ENCODE data around the gene CACNB4.
A peak's percentile ranks its signal among the peaks of the same experiment; 100 is the strongest.

The CACNB4 gene

GRCh38 chr2:152089238-152089637, 9.6 kb downstream of the CACNB4 start:
- FAIRE-seq, result no peak
- DNase-seq (ENCODE audit: low spot score), result no peak

GRCh38 chr2:152088006-152088405, 10.8 kb downstream of the CACNB4 start:
- no peak for DNase-seq (ENCODE audit: low spot score)
- no peak for FAIRE-seq

- no peak for FAIRE-seq
These were observed 12.6 kb downstream of the CACNB4 start for GRCh38 chr2:152086231-152086630.

DNA sequence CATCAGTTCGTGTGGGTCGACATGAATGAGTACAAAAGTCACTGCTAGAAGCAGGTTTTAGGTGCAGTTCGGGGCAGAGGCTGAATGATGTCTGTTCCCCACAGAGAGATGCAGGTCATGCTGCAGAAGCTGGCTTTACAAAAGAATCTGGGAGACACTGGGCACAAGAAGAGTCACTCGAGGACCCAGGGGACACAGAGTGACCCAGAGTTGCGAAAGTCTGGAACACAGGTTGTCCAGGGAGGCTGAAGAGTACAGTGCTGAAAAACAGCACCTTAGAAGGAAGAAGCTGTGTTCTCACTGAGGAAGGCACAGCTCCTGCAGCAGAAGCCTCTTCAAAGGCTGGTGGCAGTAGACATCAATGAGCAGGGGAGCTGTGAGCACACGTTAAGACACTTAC, 14.8 kb downstream of the CACNB4 start:
- no peak for FAIRE-seq
- no peak for DNase-seq (ENCODE audit: low spot score)

More at GRCh38 chr2:152086231-152086630, 12.6 kb downstream of the CACNB4 start:
- no peak for DNase-seq (ENCODE audit: low spot score)

- FAIRE-seq (no peak), DNase-seq (ENCODE audit: low spot score) (no peak)
These were observed 15.5 kb downstream of the CACNB4 start for GRCh38 chr2:152083202-152083875.

DNA sequence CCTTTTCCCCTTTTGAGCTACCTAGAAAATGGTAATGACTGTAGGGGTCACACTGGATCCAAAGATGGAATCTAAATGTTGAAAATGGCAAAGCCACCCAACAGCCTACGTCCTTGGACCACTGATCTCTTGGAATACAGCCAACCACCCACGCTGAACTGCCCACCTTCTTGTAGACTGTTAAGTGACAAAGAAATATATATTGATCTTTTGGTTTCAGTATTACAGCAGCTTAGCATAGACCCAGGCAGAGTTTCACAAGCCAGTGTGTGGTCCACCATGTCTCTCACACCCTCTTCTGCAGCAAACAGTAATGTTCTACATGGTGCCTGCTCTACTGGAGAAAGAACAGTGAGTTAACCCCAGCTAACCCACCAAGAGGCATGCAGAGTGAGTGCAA, 20.2 kb downstream of the CACNB4 start:
- no peak for DNase-seq (ENCODE audit: low spot score)
- FAIRE-seq, result no peak

GRCh38 chr2:152078023-152078422, 20.8 kb downstream of the CACNB4 start:
- no peak for DNase-seq (ENCODE audit: low spot score)
- no peak for FAIRE-seq

DNA sequence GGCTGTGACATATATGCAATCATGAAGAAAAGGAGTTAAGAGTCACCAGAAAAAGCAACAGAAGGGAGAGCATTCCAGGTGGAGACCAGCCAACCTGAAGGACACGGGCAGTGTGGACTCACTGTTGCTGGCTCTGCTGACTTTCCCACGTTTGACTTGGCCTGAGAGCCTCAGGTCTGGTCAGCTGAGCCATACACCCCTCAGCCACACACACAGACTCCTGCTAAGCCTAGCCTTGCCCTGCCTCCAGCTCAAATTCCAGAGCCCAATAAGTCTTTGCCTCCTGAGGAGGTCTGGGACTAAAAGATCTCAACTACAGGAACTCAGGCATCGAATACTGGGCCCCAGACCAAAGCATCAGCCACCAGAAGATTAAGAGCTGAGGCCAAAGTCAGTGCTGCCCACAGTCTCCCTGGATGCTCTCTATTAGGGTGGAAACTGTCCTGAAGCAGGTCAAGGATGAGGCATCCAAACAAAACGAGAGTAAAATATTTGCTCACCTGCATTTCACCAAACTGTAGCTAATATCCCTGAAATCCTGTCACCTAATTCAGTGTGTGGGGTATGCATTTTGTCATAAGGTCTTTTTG, 23.3 kb downstream of the CACNB4 start:
- FAIRE-seq, result no peak

DNA sequence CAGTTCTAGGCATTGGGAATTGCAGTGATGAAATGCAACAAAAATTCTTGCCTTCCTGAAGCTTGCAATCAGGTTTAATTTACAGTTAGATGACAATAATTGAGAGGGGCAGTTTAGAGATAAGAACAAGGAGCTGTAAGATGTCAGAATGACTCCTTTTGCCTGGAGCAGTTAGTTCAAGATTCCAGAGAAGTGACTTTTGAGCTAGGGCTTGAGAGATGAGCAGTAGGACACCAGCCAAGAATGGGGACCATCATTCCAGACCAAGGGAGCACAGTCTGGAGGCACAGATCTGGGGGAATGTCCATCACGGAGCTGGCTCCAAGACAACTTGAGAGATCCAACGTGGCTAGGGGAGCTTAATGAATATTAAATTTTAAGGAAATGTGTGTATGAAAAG, 26.8 kb downstream of the CACNB4 start:
- no peak for DNase-seq (ENCODE audit: low spot score)
- no peak for FAIRE-seq

More for the DNA sequence above, 23.3 kb downstream of the CACNB4 start:
- no peak for DNase-seq (ENCODE audit: low spot score)

- no peak for DNase-seq (ENCODE audit: low spot score)
- FAIRE-seq, result no peak
These were observed 27.3 kb downstream of the CACNB4 start for GRCh38 chr2:152071518-152071917.

DNA sequence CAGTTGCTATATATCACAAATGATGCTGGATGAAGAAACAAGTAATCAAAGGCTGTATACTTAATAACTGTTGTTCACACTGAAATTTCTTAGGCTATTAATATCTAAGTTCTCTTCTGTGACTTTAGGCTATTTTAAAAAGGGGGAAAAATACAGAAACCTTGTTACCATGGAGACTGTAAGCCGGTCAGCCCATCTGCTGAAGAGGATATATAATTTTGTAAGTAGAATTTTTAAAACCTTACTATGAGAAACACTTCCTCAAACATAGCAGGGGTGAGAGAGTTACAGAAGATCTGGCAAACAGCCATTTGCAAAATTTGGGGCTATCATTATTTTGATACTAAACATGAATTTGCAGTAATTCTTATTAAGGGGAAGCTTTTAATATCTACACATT, 27.8 kb downstream of the CACNB4 start:
- no peak for DNase-seq (ENCODE audit: low spot score)
- FAIRE-seq, result no peak

DNA sequence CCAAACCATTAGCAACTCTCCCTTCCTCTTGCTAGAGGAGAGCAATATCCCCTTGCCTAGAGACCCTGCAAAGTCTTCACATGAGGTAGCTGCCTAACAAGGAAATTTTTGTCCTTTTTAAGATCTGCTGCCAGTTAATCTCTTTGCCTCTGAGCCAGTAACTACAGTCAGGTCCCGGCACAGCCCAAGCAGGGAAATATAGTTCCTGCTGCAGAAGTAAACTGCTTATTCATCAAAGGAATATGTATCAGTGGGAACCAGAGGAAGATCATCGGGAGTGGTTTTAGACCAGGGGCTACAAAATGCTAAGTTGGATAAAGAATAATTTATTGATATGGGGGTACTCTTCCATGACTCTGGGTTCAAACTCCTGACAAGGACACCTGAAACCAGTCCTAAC, 30.6 kb downstream of the CACNB4 start:
- FAIRE-seq (no peak), DNase-seq (ENCODE audit: low spot score) (no peak)

- FAIRE-seq (no peak), DNase-seq (ENCODE audit: low spot score) (no peak)
These were observed 31.0 kb downstream of the CACNB4 start for GRCh38 chr2:152067823-152068222.

DNA sequence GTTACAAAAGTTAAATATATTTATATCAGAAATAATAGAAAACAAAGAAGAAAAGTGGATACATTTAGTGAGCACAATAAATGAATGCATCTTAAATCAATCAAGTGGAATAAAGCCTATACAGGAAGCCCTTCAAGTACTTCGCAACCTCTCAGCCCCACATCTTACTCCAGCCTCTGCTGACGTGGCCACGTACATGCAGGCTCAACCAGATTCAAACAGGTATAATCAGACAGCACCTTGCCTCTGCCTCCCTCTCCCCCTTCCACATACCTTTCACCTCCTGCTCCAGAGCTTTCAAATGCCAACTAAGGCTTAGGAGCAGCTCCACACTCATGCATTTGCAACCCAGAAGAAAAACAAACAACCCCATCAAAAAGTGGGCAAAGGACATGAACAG, 32.9 kb downstream of the CACNB4 start:
- no peak for FAIRE-seq
- no peak for DNase-seq (ENCODE audit: low spot score)

- FAIRE-seq (no peak), DNase-seq (ENCODE audit: low spot score) (no peak)
These were observed 34.8 kb downstream of the CACNB4 start for GRCh38 chr2:152064001-152064400.

DNA sequence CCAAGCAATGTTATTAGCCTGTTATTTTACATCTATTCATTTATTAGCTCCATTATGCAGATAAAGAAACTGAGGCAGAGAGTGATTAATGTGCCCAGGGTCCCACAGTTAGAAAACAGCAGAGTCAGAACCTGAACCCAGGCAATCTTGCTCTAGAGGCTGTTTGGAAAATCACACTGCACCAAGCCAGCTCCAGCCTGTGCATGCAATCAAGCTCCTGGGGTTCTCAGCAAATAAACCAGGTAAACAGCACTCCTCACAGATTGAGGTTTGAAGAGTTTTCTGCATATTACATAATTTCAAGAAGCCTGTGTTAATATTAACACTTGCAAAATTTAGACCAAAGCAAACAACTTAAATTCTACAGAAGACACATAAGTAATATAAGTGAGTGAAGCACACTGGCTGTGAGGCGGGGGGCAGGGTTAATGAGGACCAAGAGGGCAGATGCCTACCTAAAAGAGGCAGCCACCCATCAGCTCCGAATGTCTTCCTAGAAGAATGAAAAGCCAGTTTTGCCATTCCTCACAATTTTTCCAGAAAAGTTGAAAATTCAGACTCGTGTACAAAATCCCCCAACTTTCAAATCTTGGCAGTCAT, 35.4 kb downstream of the CACNB4 start:
- no peak for DNase-seq (ENCODE audit: low spot score)
- FAIRE-seq, result no peak

DNA sequence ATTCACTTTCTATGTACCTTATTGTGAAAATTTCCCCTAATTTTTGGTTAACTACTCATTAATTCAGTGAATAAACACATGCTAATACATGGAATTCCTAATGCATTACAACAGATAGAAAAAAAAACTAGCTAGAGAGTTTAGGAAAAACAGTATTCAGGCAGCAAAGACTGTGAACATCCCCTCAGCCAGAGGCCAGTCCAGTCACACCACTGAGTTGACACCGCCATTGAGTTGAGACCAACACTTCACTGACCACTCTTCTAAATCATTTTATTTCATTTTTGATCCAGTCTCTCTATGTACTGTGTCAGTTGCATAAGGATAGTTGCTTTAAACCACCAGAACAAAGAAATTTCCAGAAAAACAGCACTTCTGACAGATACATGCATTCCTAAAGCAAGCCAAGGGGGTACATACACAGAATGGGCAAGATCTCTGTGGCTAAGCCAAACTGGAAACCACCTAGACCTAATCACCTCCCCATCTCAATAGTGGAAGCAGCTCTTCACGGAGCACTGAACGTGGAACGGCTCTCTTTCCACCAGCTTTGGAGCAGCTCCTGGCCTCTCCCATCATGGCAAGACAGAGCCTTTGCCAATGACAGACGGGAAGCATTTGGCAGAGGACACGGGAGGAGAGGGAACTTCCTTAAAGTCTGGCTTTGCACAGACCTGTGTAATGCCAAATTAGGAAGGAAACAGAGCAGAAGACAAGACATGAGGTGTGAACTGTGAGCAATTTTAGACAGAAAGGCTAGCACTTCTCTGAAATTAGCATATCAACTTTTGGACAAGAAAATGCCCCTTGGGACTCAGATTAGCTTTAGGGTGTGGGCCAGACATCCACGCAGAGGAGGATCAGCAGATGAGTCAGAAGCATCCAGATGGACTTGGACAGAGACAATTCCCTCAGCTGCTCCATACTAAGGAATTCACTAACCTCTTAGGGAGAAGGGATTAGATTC, 36.4 kb downstream of the CACNB4 start:
- no peak for FAIRE-seq
- no peak for DNase-seq (ENCODE audit: low spot score)

DNA sequence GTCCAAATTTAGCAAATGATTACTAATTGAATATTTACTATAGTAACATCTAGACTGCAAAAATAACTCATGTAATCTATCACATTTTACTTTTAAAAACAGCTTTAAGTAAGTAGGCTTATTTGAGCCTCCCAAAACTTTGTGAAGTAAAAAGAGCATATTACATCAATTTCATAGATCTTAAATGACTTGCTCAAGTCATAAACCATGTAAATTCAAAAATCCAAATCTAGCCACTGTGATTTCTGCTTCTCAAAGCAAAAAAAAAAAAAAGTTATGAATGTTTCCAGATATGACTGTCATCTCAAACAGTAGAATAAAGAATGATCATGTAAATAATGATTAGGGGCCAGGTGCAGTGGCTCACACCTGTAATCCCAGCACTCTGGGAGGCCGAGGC, 37.5 kb downstream of the CACNB4 start:
- FAIRE-seq (no peak), DNase-seq (ENCODE audit: low spot score) (no peak)

DNA sequence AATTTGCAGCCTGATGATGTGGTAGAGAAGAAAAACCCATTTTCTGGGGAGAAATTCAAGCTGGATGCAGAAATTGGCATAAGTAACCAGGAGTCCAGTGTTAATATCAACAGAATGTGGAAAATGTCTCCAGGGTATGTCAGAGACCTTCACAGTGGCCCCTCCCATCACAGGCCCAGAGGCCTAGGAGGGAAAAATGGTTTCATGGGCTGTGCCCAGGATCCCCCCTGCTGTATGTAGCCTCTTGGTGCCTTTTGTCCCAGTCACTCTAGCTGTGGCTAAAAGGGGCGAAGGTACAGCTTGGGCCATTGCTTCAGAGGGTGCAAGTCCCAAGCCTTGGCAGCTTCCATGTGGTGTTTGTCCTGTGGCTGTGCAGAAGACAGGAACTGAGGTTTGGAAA, 40.2 kb downstream of the CACNB4 start:
- FAIRE-seq (no peak), DNase-seq (ENCODE audit: low spot score) (no peak)

DNA sequence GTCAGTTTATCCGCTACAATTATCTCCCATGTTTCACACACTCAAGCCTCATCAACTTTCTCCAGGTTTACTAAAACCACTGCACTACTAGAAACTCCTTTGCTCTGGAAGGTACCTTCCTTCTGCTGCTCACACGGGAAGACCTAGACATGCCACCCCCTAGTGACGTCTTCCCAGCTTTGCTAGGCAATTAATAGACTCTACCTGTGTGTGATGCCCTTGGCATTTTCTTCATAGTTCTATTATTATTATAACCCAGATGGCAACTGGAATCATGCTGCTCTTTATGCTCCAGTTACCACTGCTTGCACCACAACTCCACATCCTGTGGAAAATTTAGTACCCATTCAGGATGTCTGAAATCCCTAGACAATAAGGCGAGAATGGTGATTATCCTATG, 42.4 kb downstream of the CACNB4 start:
- DNase-seq (ENCODE audit: low spot score) (no peak), FAIRE-seq (no peak)

DNA sequence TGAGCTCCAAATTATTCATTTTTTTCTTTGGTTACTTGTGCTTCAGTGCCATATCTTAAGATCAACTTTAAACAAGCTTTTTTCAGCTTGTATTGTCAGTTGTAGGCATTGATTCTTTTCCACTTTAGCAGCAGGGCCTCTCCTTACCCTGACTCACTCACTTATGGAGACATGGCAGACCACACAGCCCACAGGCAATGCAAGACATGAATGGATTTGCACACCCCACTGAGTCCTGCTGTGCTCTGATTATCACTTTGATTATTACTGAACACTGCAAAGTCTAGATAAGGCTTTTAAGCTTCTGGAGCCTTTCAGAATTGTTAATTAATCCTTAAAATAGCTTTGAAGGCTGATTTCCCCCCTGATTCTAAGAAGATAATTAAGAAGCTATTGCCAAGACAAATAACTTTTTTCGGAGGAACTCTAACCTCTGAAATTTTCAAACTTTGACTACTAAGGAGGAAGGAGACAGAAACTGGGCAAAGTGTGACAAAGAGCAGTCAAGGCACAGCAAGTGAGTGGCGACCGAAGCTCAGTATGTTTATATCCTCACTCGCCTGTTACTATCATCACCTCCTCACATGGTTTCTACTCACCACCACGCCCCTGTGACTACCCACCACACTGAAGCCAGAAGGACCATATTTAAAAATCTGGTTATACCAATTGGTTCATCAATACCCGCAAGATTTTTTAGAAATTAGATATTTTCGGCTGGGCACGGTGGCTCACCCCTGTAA, 43.3 kb downstream of the CACNB4 start:
- DNase-seq (ENCODE audit: low spot score) (peak; percentile 36), FAIRE-seq (no peak)

All from RCC 7860 (cell line).